HG03139 (cell line): Measurements from ENCODE around the gene SLC35F5.
"Not testable (repeated sequence)": the region's sequence is repeated elsewhere in the genome, so short reads cannot be mapped to it uniquely, and the experiment has no call there.

Experiments used
- ATAC-seq: cut with Tn5 transposase; IDR thresholded peaks from one replicate; pipeline ENCODE4 v1.9.1; 2021; ENCODE audit not compliant: unreplicated experiment

Gene SLC35F5

DNA sequence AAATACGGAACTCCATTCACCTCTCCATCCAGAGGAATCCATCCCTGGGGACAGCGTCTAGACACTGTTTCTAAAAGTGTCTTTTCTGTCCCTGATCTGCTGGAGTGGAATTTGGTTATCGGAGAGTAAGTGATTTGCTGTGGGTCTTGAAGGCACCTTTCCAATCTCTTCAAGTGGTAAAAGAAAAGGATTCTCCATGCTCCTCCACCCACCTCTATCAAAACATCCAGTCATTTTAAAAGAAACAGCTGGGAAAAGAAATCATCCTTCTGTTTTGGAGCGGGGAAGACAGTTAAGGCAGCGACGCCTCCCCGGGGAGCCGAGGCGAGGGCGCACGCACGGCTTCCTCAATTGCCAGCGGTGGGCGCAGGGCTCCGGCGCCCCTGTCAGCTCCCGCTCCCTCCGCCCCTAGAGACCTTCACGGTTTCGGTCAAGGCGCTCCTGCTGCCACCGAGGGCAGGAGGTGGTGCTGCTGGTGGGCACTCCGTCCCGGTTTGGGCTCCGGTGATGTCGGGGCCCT is 547 bp downstream of the SLC35F5 start:
- ATAC-seq, result peak; percentile 38

DNA sequence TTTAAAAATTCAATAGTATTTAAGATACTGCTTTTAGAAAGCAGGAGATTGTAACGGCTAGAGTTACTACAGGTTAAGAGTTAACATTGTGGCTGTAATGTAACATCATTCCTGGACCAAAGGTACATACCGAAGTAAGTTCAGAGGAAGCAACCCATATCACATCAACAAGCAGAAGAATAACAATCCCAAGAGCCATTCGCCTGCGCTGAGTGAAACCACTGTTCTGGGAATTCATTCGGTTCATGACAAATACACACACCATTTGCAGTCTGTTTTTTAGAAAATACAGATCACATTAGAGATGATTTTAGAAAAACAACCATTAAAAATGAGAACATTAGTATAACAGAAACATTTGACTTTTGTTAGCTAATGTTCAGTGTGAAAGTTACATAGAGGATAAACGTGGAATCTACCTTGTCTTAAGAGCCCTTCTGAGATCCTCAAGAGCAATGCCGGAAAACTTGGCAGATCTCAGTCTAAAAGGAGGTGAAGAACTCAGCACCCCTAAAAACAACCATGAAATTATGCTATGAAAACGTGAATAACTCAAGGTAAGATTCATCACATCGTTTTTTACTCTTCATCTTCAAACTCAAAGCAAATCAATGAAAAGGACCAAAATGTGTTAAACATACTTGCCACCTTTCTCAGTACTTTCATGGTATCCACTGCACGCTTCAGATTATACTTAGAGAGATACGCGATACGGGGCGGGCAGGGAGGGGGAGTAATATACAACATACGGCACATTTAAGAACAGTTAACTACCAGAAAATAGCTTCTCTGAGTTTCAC is 1.2 kb downstream of the SLC35F5 start:
- no peak for ATAC-seq

DNA sequence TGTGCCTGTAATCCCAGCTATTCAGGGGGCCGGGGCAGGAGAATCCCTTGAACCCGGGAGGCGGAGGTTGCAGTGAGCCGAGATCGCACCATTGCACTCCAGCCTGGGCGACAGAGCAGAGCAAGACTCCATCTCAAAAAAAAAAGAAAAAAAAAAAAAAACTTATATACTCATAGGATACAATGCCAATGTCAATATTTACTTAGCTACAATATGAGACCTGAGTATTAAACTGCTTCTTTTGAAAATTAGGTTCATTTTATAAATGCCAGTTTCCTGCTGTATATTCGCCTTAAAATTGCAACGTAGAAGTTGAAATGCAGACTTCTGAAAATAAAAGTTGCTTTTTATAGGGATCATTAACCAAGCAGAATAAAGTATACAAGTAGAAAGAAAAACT is 2.3 kb downstream of the SLC35F5 start:
- ATAC-seq, result no peak

DNA sequence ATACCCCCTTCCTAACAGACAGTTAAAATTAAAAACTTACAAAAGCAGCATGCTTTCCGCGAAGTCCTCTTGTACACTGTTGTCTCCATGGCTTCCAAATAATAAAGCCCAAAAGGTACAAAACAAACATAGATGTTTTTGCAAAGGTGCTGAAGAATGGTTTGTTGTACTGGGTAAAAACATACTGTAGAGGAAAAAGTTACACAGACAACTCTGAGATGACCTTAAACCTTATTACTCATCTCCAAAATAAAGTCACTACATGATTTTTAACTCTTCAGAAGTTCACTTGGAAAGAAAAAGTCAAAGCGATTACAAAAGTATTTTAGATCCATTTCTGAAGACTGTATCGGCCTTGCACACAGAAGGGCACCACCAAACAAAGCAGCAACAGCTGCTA is 6.1 kb downstream of the SLC35F5 start:
- ATAC-seq, result no peak

DNA sequence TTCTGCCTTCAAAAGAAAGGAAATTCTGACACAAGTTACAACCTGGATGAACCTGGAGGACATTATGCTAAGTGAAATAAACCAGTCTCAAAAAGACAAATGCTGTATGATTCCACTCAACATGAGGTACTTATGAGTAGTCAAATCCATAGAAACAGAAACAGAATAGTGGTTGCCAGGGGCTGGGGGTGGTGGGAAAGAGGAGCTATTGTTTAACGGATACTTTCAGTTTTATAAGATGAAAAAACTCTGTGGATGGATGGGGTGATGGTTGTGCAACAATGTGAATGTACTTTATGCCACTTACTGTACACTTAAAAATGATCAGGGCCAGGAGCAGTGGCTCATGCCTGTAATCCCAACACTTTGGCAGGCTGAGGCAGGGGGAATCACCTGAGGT is 15.4 kb downstream of the SLC35F5 start:
- no peak for ATAC-seq

DNA sequence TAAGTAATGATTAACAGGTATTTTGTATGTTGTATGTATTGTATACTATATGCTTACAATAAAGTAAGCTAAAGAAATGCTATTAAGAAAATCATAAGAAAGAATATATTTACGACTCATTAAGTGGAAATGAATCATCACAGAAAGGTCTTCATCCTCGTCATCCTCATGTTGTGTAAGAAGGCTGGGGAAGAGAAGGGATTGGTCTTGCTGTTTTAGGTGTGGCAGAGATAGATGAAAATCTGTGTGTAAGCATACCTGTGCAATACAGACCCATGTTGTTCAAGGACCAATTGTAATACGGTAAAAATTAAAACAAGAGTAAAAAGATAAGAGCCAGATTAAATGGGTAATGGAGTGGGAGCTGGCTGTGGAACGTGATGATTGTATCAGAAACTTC is 16.6 kb downstream of the SLC35F5 start:
- no peak for ATAC-seq

DNA sequence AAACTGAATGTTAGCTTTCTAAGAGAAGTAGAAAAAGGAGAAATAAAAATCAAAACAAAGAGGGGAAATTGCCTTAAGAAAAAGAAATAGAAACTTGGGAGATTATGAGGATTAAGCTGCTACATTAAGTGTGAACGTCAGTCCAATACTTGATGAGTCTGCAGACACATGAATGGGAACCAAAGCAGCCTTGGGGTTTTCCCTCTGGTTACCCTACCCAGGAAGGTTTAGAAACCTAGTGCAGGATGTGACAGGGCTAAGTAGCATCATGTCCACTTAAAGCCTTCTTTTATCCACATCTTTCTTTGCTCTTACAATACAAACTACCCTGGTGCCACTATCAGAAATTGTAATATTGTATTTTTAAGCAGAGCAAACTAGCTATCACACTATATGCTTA is 22.3 kb downstream of the SLC35F5 start:
- ATAC-seq, result no peak

DNA sequence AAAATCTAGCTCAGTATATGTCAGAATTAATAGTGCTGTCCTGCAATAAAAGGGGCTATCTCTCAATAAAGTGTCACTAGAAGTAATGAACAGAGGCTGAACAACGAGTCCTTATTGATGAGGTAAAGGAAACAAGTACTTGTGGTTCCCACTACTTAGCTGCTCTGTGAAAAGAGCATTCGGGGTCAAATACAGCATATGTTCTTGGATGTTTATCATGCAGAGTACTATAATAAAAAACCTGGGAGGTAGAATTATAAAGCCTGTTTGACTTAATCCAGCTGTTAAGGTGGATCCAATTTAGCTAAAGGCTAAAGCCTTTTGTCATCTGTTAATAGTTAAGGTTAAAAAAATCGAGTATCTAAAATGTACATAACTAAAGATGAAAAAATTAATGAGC is 32.4 kb downstream of the SLC35F5 start:
- ATAC-seq, result no peak

DNA sequence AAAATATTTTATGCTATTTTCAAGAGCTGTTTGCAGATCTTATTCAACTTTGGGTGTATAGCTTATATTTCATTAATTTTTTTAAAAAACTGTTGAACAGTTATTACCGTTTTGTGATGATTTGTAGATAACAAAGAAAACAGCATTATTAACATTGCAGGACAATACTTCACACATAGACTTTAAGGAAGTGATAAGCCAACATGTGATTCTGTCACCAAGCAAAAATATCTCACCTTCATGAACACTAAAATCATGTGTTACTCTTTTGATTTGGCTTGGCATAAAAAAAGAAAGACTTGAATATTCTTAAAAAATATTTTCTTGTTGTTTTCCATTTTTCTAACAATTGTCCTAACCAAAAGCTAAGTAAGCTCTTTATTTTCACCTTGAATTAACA is 33.0 kb downstream of the SLC35F5 start:
- no peak for ATAC-seq

DNA sequence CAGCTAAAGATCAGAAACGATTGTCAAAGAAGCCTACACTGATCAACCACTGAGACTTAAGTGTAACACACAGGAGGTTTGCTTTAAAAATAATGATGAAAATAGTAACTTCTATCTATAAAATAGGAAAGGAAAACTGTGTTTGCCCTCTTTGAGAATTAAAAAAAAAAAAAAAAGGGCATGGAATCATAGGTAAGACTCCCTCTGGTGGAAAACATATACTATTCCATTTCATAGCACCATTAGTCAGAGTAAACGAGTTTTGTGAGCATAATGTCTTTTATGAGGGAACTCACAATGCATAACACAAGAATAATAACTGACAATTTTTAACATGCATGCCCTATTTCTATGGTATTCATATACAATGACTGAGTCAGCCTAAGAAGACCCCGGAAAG is 36.3 kb downstream of the SLC35F5 start:
- ATAC-seq, result no peak

DNA sequence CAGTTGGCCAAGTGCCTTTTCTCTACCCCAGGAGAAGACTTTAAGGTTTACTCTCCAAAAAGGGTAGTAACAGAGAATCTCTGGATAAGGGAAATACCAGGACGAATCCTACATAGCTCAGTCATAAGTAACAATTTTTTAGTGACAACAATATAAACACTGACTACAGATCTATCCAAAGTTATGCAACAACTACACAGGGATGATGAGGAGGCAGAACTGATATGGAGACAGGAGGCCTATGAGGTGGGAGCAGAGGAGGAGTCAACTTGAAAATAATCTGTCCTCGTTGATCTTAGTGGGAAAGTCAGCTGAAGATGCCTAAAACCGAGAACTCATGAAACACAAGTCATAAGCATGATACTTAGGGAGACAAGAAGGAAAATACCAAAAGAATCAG is 40.2 kb downstream of the SLC35F5 start:
- no peak for ATAC-seq

DNA sequence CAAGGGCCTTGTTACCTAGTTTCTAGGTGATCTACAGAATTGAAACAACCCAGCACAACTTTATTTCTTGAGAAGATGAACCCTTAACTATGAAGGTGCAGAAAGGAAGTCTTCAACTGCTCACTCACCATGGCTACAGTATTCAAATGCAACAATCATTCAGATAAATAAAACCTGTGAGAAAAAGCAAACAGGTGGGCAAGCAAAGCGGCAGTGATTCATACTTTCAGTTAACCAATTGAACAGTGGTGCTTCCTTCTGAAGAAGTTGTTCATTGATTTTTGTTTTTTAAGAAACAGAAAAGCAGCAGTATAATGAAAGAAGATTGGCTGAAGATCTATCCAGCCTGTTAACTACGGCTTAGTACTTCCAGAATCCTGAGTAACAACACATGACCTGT is 43.5 kb downstream of the SLC35F5 start:
- no peak for ATAC-seq

DNA sequence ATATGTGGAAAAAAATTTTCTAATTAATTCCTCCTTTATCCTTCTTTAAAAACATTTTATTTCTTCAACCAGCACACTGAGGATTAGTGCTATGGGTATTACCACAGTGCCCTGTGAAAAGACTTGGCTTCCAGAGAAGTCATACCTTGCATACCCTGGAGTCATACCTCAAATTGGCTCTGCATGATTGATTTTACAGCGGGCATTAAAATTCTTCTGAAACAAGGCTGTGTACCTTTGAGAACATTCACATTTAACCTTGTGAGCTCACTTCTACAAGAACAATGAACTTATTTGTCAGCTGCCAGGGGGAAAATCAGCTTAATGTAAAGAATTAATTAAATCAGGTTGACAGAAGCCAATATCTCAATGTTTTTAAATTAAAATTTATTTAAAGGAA is 44.6 kb downstream of the SLC35F5 start:
- no peak for ATAC-seq

DNA sequence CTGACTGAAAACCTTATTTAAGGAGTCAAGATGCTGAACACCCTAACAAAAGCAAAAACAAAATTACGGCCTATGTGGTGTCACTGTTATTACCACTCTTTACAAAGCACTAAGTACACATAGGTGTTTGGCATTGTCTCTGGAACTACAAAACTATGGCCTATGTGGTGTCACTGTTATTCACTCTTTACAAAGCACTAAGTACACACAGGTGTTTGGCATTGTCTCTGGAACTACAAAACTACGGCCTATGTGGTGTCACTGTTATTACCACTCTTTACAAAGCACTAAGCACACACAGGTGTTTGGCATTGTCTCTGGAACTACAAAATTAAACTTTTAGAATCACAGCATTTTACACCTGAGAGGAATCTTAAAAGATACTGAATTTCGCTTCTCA is 47.4 kb downstream of the SLC35F5 start:
- no peak for ATAC-seq

DNA sequence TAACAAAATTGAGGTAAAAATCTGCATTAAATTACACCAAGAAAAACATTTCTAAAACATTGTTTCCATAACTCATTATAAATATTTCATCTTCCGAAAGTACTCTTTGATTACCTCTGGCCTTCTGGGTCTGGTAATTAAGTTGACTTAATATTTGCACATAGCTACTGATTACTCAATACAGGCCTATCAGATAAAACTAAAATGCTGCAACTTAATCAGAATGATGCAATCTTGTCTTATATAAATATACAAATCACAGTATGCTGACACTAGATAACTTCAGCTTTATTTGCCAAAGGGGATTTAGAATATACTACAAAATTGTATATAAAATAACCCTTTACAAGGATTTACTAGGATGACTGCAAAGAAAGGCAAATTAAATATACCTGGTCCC is 49.3 kb downstream of the SLC35F5 start:
- ATAC-seq, result no peak

DNA sequence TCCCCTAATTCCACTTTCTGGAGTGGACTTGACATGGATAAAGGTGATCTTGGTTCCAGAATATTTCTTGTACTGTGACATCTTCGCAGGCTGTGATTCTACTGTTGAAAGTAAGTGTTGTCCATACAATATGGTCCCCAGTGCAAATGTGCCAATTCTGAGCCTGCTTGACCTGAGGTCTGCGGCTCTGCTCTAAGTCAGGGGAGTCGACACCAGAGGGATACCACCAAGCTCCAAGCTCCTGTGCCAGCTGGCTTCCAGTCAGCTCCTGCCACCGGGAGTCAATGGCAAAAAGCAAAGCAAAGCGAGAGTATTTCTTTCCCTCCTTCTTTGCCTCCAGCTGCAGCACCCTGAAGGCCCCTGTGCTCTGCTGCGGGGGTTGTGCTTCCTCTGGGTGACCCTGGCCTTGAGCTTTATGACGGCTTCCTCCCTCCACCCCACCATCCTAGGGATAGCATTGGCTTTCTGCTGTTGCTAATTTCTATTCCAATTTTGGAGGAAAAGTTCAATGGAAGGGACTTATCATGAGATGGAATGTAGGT is 50.4 kb downstream of the SLC35F5 start:
- no peak for ATAC-seq

DNA sequence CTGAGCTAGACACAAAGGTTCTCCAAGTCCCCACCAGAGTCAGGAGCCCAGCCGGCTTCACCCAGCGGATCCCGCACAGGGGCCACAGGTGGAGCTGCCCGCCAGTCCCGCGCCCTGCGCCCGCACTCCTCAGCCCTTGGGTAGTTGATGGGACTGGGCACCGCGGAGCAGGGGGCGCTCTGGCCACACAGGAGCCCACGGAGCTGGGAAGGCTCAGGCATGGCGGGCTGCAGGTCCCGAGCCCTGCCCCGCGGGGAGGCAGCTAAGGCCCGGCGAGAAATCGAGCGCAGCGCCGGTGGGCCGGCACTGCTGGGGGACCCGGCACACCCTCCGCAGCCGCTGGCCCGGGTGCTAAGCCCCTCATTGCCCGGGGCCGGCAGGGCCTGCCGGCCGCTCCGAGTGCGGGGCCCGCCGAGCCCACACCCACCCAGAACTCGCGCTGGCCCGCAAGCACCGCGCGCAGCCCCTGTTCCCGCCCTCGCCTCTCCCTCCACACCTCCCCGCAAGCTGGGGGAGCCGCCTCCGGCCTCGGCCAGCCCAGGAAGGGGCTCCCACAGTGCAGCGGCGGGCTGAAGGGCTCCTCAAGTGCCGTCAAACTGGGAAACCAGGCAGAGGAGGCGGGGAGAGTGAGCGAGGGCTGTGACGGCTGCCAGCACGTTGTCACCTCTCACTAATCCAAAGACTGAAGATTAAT is 52.0 kb downstream of the SLC35F5 start:
- ATAC-seq, result not testable (repeated sequence)

DNA sequence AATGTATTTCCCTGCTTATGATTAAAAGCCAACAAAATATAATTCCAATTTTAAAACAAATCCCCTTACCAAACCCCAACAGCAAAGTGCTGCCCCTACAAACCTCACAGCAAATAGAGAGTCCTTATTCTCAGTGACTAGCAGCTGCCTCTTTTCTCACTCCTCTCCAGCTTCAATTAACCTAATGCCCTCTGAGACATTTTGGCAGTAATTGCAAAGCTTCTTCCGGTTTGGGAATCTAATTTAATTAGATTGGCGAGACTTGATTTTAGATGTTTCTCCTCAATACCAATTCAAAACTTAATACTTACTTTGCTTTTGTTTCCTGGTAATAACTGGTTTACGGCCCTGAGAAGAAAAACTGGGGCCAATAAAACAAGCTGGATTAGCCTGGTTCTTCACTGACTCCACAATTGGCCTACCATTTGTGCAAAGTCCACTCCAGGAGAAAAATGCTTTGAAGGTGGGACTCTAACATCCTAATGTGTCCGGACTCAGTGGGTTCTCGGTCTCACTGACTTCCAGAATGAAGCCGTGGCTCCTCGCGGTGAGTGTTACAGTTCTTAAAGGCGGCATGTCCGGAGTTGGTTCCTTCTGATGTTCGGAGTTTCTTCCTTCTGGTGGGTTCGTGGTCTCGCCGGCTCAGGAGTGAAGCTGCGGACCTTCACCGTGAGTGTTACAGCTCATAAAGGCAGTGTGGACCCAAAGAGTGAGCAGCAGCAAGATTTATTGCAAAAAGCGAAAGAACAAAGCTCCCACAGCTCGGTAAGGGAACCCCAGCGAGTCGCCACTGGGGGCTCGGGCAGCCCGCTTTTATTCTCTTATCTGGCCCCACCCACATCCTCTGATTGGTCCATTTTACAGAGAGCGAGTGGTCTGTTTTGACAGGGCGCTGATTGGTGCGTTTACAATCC is 52.8 kb downstream of the SLC35F5 start:
- no peak for ATAC-seq

DNA sequence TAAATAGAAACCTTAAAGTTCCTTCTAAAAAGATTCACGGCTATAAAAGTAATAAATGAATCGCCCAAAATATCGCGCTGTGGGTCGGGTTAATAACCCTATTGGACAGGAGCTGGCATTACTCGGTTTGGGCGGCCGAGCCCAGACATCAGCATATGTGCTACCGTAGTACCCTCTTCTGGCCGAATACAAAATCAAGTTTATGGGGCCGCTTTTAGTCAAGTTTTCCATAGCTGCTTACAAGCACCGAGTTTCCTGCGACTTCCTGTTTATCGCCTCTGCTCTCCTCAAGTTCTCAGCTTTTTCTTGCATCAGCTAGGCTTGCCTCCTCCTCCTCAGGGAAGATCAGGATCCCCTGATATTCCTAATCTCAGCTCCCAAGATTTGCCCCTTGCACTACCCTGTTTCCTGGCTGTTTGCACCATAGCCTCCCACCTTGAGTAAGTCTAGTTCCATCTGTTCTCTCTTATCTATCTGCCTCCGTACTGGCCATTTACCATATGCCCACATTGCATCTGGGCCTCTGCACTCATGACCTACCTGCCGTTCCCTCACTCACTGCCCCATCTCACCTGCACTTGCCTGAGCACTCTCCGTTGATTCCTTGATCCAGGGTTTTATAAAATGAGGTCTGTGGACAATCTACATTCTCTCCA is 56.1 kb downstream of the SLC35F5 start:
- ATAC-seq, result peak; percentile 69

DNA sequence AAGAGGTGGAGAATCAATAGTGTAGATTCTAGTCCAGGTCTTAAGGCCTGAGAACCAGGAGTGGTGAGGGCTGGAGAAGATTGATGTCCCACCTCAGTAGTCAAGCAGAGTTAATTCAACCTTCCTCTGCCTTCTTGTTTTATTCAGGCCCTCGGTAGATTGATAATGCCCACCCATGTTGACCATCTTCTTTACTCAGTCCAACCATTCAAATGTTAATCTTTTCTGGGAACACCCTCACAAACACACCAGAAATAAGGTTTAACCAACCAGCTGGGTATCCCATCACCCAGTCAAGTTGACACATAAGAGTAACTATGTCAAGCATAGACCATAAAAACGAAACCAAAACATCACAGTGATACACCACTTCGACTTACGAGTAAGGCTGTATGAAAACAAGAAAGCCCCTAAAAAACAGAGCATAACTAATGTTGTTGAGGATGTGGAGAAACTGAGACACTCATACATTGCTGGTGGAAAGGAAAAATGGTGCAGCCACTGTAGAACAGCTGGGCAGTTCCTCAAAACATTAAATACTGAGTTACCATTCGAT is 57.5 kb downstream of the SLC35F5 start:
- peak; percentile 41 for ATAC-seq
